Hippocampal formation (tissue), 2 donors: ENCODE measurements around the gene EIF2B5.
A peak's percentile ranks its signal among the peaks of the same experiment; 100 is the strongest.

Experiments used
- DNase-seq, 2 donors: peaks; one replicate each; lab custom pipeline; 2025; lab: John Stamatoyannopoulos, UW

EIF2B5 gene

GRCh38 chr3:184174284-184174645, 39.1 kb downstream of the EIF2B5 start:
- DNase-seq = no peak

GRCh38 chr3:184174646-184175492, 39.7 kb downstream of the EIF2B5 start, which contains the start of gene AP2M1:
AP2M1 (plus strand) TSS chr3:184174855; CDS start chr3:184176994, 2,139 bp downstream.
- peak; percentile 97 to 99 for DNase-seq

- no peak for DNase-seq
Measured at GRCh38 chr3:184175506-184175905, 40.3 kb downstream of the EIF2B5 start.

- no peak for DNase-seq
Measured at GRCh38 chr3:184175981-184176376, 40.8 kb downstream of the EIF2B5 start.

- peak in 1 of 2 donors; percentile 16 for DNase-seq
Measured at GRCh38 chr3:184176377-184177330, 41.5 kb downstream of the EIF2B5 start.

- DNase-seq = no peak
Measured at GRCh38 chr3:184177331-184177731, 42.2 kb downstream of the EIF2B5 start.

- DNase-seq = no peak
Measured at GRCh38 chr3:184177767-184178306, 42.7 kb downstream of the EIF2B5 start.

GRCh38 chr3:184178521-184179138, 43.5 kb downstream of the EIF2B5 start:
- DNase-seq = no peak

GRCh38 chr3:184180165-184180564, 45.0 kb downstream of the EIF2B5 start:
- DNase-seq = no peak

GRCh38 chr3:184181596-184181995, 46.4 kb downstream of the EIF2B5 start:
- DNase-seq = no peak

GRCh38 chr3:184183679-184184078, 48.5 kb downstream of the EIF2B5 start:
- DNase-seq = no peak

- no peak for DNase-seq
Measured at GRCh38 chr3:184184546-184185230, 49.5 kb downstream of the EIF2B5 start.

- peak; percentile 96 to 99 for DNase-seq
Measured at GRCh38 chr3:184185461-184186183, 50.5 kb downstream of the EIF2B5 start.

- DNase-seq = no peak
Measured at GRCh38 chr3:184186184-184186901, 51.2 kb downstream of the EIF2B5 start, which contains the start of gene ABCF3. ABCF3 (plus strand) TSS chr3:184186199; CDS start chr3:184186208, 9 bp downstream.

- DNase-seq = no peak
Measured at GRCh38 chr3:184186902-184187207, 51.7 kb downstream of the EIF2B5 start.

- DNase-seq = no peak
Measured at GRCh38 chr3:184188080-184188479, 52.9 kb downstream of the EIF2B5 start.

- DNase-seq = no peak
Measured at GRCh38 chr3:184189421-184189820, 54.3 kb downstream of the EIF2B5 start.

- DNase-seq = no peak
Measured at GRCh38 chr3:184192889-184193288, 57.7 kb downstream of the EIF2B5 start.

- no peak for DNase-seq
Measured at GRCh38 chr3:184193991-184194539, 58.9 kb downstream of the EIF2B5 start.
